HepG2 (cell line): Measurements from ENCODE around the gene AKAP8. TPM values are rescaled to one million over a fixed set of nuclear protein-coding genes. Genes with fewer than 3 reads are reported as not detected.

Experiments
- CBX5 ChIP-seq: sonication (generic); formaldehyde crosslinking; IDR thresholded peaks from 2 replicates; pipeline ENCODE4 v1.4.0; 2020; ENCODE audit warnings: missing genetic modification reagents, borderline replicate concordance
- HDAC6 ChIP-seq: fragments of 200-600 bp; sonication (generic); IDR thresholded peaks from 2 replicates; pipeline ENCODE4 v1.7.0; 2017; ENCODE audit warnings: mild to moderate bottlenecking, antibody characterized with exemption, low read length, low read depth
- IKZF1 ChIP-seq: fragments of 450-650 bp; IDR thresholded peaks from 2 replicates; pipeline ENCODE4 v1.7.1; 2016
- NCOA2 ChIP-seq: sonication (generic); formaldehyde crosslinking; IDR thresholded peaks from 2 replicates; pipeline ENCODE4 v1.8.0; 2022; ENCODE audit warnings: inconsistent platforms
- RCOR2 ChIP-seq: IDR thresholded peaks from 2 replicates; pipeline ENCODE4 v1.6.1; 2016; ENCODE audit warnings: missing biosample characterization, missing genetic modification reagents
- TAF1 ChIP-seq: sonication (generic); formaldehyde crosslinking; IDR thresholded peaks from 2 replicates; pipeline ENCODE4 v1.4.0; 2020; ENCODE audit warnings: missing genetic modification reagents
- WIZ ChIP-seq: sonication (generic); formaldehyde crosslinking; IDR thresholded peaks from 2 replicates; pipeline ENCODE4 v1.5.1; 2020; ENCODE audit warnings: mild to moderate bottlenecking, missing genetic modification reagents
- ZBTB20 ChIP-seq: sonication (generic); formaldehyde crosslinking; IDR thresholded peaks from 2 replicates; pipeline ENCODE4 v1.8.1; 2023; ENCODE audit warnings: missing genetic modification reagents, low read depth, mild to moderate bottlenecking, borderline replicate concordance
- ZMYM4 ChIP-seq: sonication (generic); formaldehyde crosslinking; IDR thresholded peaks from 2 replicates; pipeline ENCODE4 v1.8.1; 2023; ENCODE audit warnings: mild to moderate bottlenecking, missing genetic modification reagents
- ZNF253 ChIP-seq: sonication (generic); formaldehyde crosslinking; IDR thresholded peaks from 2 replicates; pipeline ENCODE4 v1.8.0; 2022; ENCODE audit warnings: mild to moderate bottlenecking, missing genetic modification reagents, borderline replicate concordance
- ZNF543 ChIP-seq: sonication (generic); formaldehyde crosslinking; IDR thresholded peaks from 2 replicates; pipeline ENCODE4 v1.4.0; 2020; ENCODE audit warnings: mild to moderate bottlenecking, missing genetic modification reagents
- polyA plus RNA-seq, 8 experiments: library from polyadenylated mRNA; depleted of rRNA in 3 of 8; stranded (reverse) in 7 of 8; unstranded in 1 of 8; fragments of >200 nt; fragmentation: Illumina TruSeq in 4 of 8; extraction: Trizol in 4 of 8; gene quantifications; 2 replicates each; pipeline versions ENCODE4 v1.2.1 to v1.2.3, GENCODE V29; 2011 to 2016; ENCODE audit warnings: low read depth in 4 of 8, missing spikeins in 1 of 8, mixed read lengths in 1 of 8; ENCODE audit not compliant: insufficient read depth in 1 of 8
- total RNA-seq, 5 experiments: library from RNA; depleted of rRNA; stranded (reverse); fragments of >200 nt; fragmentation: Illumina TruSeq; extraction: Trizol; gene quantifications; 2 replicates each; pipeline ENCODE4 v1.2.3, GENCODE V29; 2016; ENCODE audit warnings: low read depth in 1 of 5
- TF ChIP-seq, protein P1 (sequence below): sonication (generic); formaldehyde crosslinking; IDR thresholded peaks from 2 replicates; pipeline ENCODE4 v1.4.0; 2020; ENCODE audit warnings: missing genetic modification reagents, mild to moderate bottlenecking, borderline replicate concordance
- TF ChIP-seq, protein P2 (sequence below): sonication (generic); formaldehyde crosslinking; IDR thresholded peaks from 2 replicates; pipeline ENCODE4 v1.4.0; 2020; ENCODE audit warnings: mild to moderate bottlenecking, missing genetic modification reagents
- TF ChIP-seq, protein P3 (sequence below): sonication (generic); formaldehyde crosslinking; IDR thresholded peaks from 2 replicates; pipeline ENCODE4 v1.5.0; 2020; ENCODE audit warnings: mild to moderate bottlenecking, missing genetic modification reagents
- TF ChIP-seq, protein P4 (sequence below): sonication (generic); formaldehyde crosslinking; IDR thresholded peaks from 2 replicates; pipeline ENCODE4 v1.4.0; 2020; ENCODE audit warnings: missing genetic modification reagents
- TF ChIP-seq, protein P5 (sequence below): sonication (generic); formaldehyde crosslinking; IDR thresholded peaks from 2 replicates; pipeline ENCODE4 v1.4.0; 2020; ENCODE audit warnings: mild to moderate bottlenecking, missing genetic modification reagents
- TF ChIP-seq, protein P6 (sequence below): sonication (generic); formaldehyde crosslinking; IDR thresholded peaks from 2 replicates; pipeline ENCODE4 v1.8.1; 2023; ENCODE audit warnings: missing genetic modification reagents, inconsistent platforms, borderline replicate concordance

AKAP8 gene
- total and polyA plus RNA-seq, 2 of the 13 experiments (the other 11 are each of a cell fraction or from before 2014, with no cell fraction given) = 15.9 to 22.1 TPM

DNA sequence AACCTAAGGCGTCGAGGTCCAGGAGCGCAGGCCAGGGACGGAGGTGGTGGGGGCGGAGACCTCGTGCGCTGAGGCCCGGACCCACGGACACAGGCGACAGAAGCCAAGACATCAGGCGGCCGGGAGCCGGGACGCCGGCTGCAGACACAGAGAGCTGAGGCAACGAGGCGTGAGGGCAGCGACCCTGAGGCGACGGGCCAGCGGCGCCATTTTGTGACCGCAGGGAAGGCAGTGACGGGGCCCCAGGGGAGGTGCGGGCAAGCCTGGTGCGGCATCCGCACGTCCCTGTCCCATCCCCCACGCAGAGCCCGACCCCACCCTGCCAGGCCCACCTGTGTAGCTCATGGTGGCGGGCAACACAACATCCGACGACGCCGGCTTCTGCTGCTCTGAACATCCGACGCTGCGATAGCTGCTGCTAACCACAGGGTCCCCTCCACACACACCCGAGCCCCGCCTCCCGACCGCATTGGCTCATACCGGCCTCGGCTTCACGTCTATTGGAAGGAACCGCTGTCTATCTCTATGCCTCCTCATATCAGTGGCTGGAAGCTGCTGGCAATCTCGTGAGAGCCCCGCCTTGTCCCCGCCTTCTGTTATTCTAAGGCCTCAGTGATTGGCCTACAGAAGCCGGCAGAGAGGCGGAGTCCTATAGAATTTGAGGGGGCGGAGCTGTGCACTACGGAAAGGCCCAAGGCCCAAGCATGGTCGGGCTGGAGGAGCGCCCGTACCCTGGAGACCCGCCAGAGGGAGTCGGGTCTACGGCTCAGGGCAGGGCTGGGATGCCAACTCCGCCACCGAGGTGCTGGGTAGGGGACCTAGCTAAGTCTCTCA is 39.2 kb upstream of the AKAP8 start, which contains the start of gene AKAP8L (continued):
- TF ChIP-seq, protein P1, sequence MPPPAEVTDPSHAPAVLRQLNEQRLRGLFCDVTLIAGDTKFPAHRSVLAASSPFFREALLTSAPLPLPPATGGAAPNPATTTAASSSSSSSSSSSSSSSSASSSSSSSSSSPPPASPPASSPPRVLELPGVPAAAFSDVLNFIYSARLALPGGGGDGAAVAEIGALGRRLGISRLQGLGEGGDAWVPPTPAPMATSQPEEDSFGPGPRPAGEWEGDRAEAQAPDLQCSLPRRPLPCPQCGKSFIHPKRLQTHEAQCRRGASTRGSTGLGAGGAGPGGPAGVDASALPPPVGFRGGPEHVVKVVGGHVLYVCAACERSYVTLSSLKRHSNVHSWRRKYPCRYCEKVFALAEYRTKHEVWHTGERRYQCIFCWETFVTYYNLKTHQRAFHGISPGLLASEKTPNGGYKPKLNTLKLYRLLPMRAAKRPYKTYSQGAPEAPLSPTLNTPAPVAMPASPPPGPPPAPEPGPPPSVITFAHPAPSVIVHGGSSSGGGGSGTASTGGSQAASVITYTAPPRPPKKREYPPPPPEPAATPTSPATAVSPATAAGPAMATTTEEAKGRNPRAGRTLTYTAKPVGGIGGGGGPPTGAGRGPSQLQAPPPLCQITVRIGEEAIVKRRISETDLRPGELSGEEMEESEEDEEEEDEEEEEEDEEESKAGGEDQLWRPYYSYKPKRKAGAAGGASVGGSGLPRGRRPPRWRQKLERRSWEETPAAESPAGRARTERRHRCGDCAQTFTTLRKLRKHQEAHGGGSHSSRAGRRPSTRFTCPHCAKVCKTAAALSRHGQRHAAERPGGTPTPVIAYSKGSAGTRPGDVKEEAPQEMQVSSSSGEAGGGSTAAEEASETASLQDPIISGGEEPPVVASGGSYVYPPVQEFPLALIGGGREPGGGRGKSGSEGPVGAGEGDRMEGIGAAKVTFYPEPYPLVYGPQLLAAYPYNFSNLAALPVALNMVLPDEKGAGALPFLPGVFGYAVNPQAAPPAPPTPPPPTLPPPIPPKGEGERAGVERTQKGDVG = peak; percentile 72; the same call in 1 of the 2 replicates
- TF ChIP-seq ZBTB20 (no peak), IKZF1 (no peak), ZNF543 (peak; percentile 73; the same call in 1 of the 2 replicates), NCOA2 (CRISPR knock-in tag) (no peak), WIZ (0 out of 2 replicates have a peak, but pooled peaks have one; percentile 68), CBX5 (CRISPR knock-in tag) (peak; percentile 48; the same call in 1 of the 2 replicates), ZNF253 (CRISPR knock-in tag) (0 out of 2 replicates have a peak, but pooled peaks have one; percentile 61), TAF1 (CRISPR knock-in tag) (peak; percentile 93), ZMYM4 (CRISPR knock-in tag) (peak; percentile 76), HDAC6 (no peak), RCOR2 (CRISPR knock-in tag) (no peak)
- TF ChIP-seq, protein P2, sequence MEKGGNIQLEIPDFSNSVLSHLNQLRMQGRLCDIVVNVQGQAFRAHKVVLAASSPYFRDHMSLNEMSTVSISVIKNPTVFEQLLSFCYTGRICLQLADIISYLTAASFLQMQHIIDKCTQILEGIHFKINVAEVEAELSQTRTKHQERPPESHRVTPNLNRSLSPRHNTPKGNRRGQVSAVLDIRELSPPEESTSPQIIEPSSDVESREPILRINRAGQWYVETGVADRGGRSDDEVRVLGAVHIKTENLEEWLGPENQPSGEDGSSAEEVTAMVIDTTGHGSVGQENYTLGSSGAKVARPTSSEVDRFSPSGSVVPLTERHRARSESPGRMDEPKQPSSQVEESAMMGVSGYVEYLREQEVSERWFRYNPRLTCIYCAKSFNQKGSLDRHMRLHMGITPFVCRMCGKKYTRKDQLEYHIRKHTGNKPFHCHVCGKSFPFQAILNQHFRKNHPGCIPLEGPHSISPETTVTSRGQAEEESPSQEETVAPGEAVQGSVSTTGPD = no peak
- TF ChIP-seq, protein P3, sequence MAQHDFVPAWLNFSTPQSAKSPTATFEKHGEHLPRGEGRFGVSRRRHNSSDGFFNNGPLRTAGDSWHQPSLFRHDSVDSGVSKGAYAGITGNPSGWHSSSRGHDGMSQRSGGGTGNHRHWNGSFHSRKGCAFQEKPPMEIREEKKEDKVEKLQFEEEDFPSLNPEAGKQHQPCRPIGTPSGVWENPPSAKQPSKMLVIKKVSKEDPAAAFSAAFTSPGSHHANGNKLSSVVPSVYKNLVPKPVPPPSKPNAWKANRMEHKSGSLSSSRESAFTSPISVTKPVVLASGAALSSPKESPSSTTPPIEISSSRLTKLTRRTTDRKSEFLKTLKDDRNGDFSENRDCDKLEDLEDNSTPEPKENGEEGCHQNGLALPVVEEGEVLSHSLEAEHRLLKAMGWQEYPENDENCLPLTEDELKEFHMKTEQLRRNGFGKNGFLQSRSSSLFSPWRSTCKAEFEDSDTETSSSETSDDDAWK (CRISPR knock-in tag) = no peak
- TF ChIP-seq, protein P4, sequence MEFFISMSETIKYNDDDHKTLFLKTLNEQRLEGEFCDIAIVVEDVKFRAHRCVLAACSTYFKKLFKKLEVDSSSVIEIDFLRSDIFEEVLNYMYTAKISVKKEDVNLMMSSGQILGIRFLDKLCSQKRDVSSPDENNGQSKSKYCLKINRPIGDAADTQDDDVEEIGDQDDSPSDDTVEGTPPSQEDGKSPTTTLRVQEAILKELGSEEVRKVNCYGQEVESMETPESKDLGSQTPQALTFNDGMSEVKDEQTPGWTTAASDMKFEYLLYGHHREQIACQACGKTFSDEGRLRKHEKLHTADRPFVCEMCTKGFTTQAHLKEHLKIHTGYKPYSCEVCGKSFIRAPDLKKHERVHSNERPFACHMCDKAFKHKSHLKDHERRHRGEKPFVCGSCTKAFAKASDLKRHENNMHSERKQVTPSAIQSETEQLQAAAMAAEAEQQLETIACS = no peak
- TF ChIP-seq, protein P5, sequence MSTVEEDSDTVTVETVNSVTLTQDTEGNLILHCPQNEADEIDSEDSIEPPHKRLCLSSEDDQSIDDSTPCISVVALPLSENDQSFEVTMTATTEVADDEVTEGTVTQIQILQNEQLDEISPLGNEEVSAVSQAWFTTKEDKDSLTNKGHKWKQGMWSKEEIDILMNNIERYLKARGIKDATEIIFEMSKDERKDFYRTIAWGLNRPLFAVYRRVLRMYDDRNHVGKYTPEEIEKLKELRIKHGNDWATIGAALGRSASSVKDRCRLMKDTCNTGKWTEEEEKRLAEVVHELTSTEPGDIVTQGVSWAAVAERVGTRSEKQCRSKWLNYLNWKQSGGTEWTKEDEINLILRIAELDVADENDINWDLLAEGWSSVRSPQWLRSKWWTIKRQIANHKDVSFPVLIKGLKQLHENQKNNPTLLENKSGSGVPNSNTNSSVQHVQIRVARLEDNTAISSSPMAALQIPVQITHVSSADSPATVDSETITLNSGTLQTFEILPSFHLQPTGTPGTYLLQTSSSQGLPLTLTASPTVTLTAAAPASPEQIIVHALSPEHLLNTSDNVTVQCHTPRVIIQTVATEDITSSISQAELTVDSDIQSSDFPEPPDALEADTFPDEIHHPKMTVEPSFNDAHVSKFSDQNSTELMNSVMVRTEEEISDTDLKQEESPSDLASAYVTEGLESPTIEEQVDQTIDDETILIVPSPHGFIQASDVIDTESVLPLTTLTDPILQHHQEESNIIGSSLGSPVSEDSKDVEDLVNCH = no peak
- TF ChIP-seq, protein P6, sequence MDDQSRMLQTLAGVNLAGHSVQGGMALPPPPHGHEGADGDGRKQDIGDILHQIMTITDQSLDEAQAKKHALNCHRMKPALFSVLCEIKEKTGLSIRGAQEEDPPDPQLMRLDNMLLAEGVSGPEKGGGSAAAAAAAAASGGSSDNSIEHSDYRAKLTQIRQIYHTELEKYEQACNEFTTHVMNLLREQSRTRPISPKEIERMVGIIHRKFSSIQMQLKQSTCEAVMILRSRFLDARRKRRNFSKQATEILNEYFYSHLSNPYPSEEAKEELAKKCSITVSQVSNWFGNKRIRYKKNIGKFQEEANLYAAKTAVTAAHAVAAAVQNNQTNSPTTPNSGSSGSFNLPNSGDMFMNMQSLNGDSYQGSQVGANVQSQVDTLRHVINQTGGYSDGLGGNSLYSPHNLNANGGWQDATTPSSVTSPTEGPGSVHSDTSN (CRISPR knock-in tag) = peak; percentile 97
